ENCODE measurements around the gene POC1A.
"Not testable (repeated sequence)": the region's sequence is repeated elsewhere in the genome, so short reads cannot be mapped to it uniquely, and the experiment has no call there.

POC1A gene

DNA sequence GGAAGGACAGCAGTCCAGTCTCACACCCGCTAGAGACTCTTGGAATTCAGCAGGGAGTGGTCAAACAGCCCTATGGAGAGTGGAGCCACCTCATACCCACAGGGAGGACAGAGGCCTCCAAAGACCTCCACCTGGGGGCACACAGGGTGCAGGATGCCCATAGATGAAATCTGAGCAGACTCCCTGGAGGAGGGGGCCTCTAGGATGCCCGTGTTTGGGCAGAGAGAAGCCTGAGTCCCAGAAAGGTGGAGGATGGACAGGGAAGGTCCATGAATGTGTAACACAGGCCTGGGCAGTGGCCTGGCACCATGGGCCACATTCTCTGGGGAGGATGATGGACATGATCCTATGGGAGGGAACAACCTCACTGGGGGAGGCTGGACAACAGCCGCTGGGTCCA is 119.6 kb downstream of the POC1A start:
- Mint-ChIP-seq H3K4me1 (no peaks in the 10 kb centered on the region), H3K9me3 (no peaks in the 10 kb centered on the region), H3K27me3 (no peaks in the 10 kb centered on the region), H3K4me3 (no peak overlapping the region), H3K27ac (no peak overlapping the region), H3K36me3 (ENCODE audit: low read depth) (no peaks in the 10 kb centered on the region)
- DNase-seq (no peak), ATAC-seq (no peak)

GRCh38 chr3:52034212-52034611 is 120.0 kb downstream of the POC1A start:
- no peaks in the 10 kb centered on the region for H3K9me3 Mint-ChIP-seq
- ATAC-seq = no peak
- no peak for DNase-seq
- no peak overlapping the region for H3K4me3 Mint-ChIP-seq
- no peaks in the 10 kb centered on the region for H3K27me3 Mint-ChIP-seq
- H3K4me1 Mint-ChIP-seq = no peaks in the 10 kb centered on the region
- H3K36me3 Mint-ChIP-seq (ENCODE audit: low read depth) = no peaks in the 10 kb centered on the region
- no peak overlapping the region for H3K27ac Mint-ChIP-seq

- H3K27me3 Mint-ChIP-seq; H3K27ac Mint-ChIP-seq; H3K36me3 Mint-ChIP-seq (ENCODE audit: low read depth); DNase-seq; H3K4me1 Mint-ChIP-seq; H3K9me3 Mint-ChIP-seq; H3K4me3 Mint-ChIP-seq; ATAC-seq: not testable (repeated sequence)
Measured at GRCh38 chr3:52033748-52034147, 120.5 kb downstream of the POC1A start.

GRCh38 chr3:52032702-52033408 is 121.4 kb downstream of the POC1A start:
- Mint-ChIP-seq H3K27me3 (no peaks in the 10 kb centered on the region), H3K27ac (no peak overlapping the region), H3K4me1 (no peaks in the 10 kb centered on the region), H3K9me3 (no peaks in the 10 kb centered on the region), H3K4me3 (no peak overlapping the region), H3K36me3 (ENCODE audit: low read depth) (no peaks in the 10 kb centered on the region)
- ATAC-seq (no peak), DNase-seq (no peak)

- Mint-ChIP-seq H3K27me3 (no peaks in the 10 kb centered on the region), H3K27ac (no peak overlapping the region), H3K9me3 (no peaks in the 10 kb centered on the region), H3K36me3 (ENCODE audit: low read depth) (no peaks in the 10 kb centered on the region), H3K4me1 (no peaks in the 10 kb centered on the region), H3K4me3 (no peak overlapping the region)
- DNase-seq (no peak), ATAC-seq (no peak)
Measured at GRCh38 chr3:52031896-52032295, 122.3 kb downstream of the POC1A start.

DNA sequence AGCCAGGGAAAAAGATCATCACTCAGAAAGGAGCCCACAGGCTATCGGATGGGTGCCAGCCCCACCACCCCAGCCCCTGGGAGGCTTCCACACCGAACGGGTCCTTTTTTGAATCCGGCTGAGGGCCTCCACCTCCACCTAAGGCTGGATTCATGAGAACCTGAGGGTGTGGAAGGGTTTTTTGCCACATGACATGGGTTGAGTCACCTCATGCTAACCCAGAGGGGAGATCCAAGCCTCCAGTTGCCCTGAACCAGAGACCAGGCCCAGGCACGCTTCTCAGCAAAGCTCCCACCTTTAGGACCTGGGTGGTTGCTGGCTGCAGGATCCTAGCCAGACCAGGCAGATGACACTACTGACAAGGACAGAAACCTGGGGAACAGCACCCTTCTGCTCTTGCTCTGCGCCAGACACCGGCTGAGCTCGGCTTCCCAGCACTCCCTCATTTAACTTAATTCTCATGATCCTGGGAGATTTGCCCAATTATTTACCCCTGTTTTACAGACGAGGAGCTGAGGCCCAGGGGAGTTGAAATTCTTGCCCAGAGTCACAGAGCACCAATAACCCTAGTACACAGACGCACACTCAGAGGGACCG is 123.4 kb downstream of the POC1A start:
- Mint-ChIP-seq H3K27me3 (no peaks in the 10 kb centered on the region), H3K36me3 (ENCODE audit: low read depth) (no peaks in the 10 kb centered on the region), H3K4me3 (no peak overlapping the region), H3K9me3 (no peaks in the 10 kb centered on the region), H3K27ac (no peak overlapping the region), H3K4me1 (no peaks in the 10 kb centered on the region)
- DNase-seq (no peak), ATAC-seq (no peak)

GRCh38 chr3:52029535-52029934 is 124.7 kb downstream of the POC1A start:
- Mint-ChIP-seq H3K9me3 (no peaks in the 10 kb centered on the region), H3K27ac (no peak overlapping the region), H3K4me1 (no peaks in the 10 kb centered on the region), H3K36me3 (ENCODE audit: low read depth) (no peaks in the 10 kb centered on the region), H3K27me3 (no peaks in the 10 kb centered on the region), H3K4me3 (no peak overlapping the region)
- DNase-seq = no peak
- ATAC-seq = no peak

GRCh38 chr3:52029053-52029452 is 125.2 kb downstream of the POC1A start:
- Mint-ChIP-seq H3K36me3 (ENCODE audit: low read depth) (no peaks in the 10 kb centered on the region), H3K4me1 (no peaks in the 10 kb centered on the region), H3K27ac (no peak overlapping the region), H3K9me3 (no peaks in the 10 kb centered on the region), H3K27me3 (peaks cover 2% of the 10 kb centered on the region), H3K4me3 (no peak overlapping the region)
- ATAC-seq (no peak), DNase-seq (no peak)

- H3K36me3 Mint-ChIP-seq (ENCODE audit: low read depth) = no peaks in the 10 kb centered on the region
- H3K27me3 Mint-ChIP-seq = peaks cover 2% of the 10 kb centered on the region
- no peaks in the 10 kb centered on the region for H3K4me1 Mint-ChIP-seq
- DNase-seq = no peak
- H3K9me3 Mint-ChIP-seq = no peaks in the 10 kb centered on the region
- H3K4me3 Mint-ChIP-seq = no peak overlapping the region
- no peak overlapping the region for H3K27ac Mint-ChIP-seq
- peak; percentile 25 for ATAC-seq
Measured at GRCh38 chr3:52028572-52028971, 125.7 kb downstream of the POC1A start.

- no peaks in the 10 kb centered on the region for H3K36me3 Mint-ChIP-seq (ENCODE audit: low read depth)
- H3K27me3 Mint-ChIP-seq = peaks cover 2% of the 10 kb centered on the region
- H3K27ac Mint-ChIP-seq = no peak overlapping the region
- ATAC-seq (no peak), DNase-seq (no peak)
- H3K4me1 Mint-ChIP-seq = no peaks in the 10 kb centered on the region
- H3K9me3 Mint-ChIP-seq = no peaks in the 10 kb centered on the region
- no peak overlapping the region for H3K4me3 Mint-ChIP-seq
Measured at GRCh38 chr3:52026041-52026440, 128.2 kb downstream of the POC1A start.

- Mint-ChIP-seq H3K27ac (no peak overlapping the region), H3K36me3 (ENCODE audit: low read depth) (no peaks in the 10 kb centered on the region), H3K4me1 (no peaks in the 10 kb centered on the region), H3K27me3 (peaks cover 2% of the 10 kb centered on the region), H3K4me3 (no peak overlapping the region), H3K9me3 (no peaks in the 10 kb centered on the region)
- ATAC-seq = no peak
- DNase-seq = no peak
Measured at GRCh38 chr3:52025453-52025852, 128.8 kb downstream of the POC1A start.
